ENCODE results near the gene TMEM269. TPM values are rescaled to one million over a fixed set of nuclear protein-coding genes. Genes with fewer than 3 reads are reported as not detected.
"Not testable (repeated sequence)": the region's sequence is repeated elsewhere in the genome, so short reads cannot be mapped to it uniquely, and the experiment has no call there.

TMEM269 gene
- total and polyA plus RNA-seq, 4 experiments from 2014 or later: 0.35 to 0.36 TPM; not detected in 2

DNA sequence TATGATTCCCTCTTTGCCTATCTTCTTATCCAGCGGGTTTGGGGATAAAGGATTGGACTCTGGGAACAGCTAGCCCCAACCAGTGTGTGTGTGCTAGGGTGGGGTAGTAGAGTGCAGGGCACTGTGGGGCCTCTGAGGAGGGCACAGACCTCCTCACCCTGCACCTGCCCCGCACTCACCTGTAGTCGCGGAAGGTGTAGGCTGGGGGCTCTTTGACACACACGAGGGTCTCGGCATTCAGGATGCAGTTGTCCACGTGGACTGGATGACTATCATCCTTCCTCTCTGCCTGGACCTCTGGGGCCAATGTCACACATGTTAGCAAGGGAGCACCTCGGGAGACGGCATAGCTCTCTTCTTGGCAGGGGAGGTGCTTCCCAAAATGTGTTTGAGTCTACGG is 36.8 kb upstream of the TMEM269 start:
- peaks cover 41 to 54% of the 10 kb centered on the region in 2 donors for H3K36me3 Mint-ChIP-seq
- intact Hi-C loops (cut with micrococcal nuclease): loop anchor here (5.0 kb wide), 1 partner anchor 406 kb away; no protein-coding TSS in a partner anchor
- Histone ChIP-seq H3K4me1 (ENCODE audit: insufficient read depth, low read length) (no peaks in the 10 kb centered on the region), H3K27me3 (ENCODE audit: insufficient read depth, low read length) (no peaks in the 10 kb centered on the region), H3K27ac (ENCODE audit: low read depth, low read length) (no peak overlapping the region), H3K9me3 (ENCODE audit: control insufficient read depth in 1 of 2, low read length in 2 of 2) (no peaks in the 10 kb centered on the region), H3K4me3 (ENCODE audit: low read length in 2 of 2) (no peak overlapping the region), H3K36me3 (ENCODE audit: insufficient read depth, low read length) (peaks cover 35% of the 10 kb centered on the region)
- peak overlapping the region in 2 of 7 donors; percentile 31 to 38 for H3K27ac Mint-ChIP-seq
- no peaks in the 10 kb centered on the region for H3K27me3 Mint-ChIP-seq
- H3K4me3 Mint-ChIP-seq: no peak overlapping the region
- POLR2A ChIA-PET (ENCODE audit: partially characterized antibody): no interaction called here
- CTCF ChIA-PET (ENCODE audit: partially characterized antibody): interaction anchor here (1.2 to 3.8 kb wide), 5 partner anchors 11 to 574 kb away, joined by 3 to 34 read pairs (median 7); partner anchors contain the start of genes C1orf50 and P3H1
- DNase-seq: no peak
- H3K9me3 Mint-ChIP-seq: no peaks in the 10 kb centered on the region
- no peaks in the 10 kb centered on the region for H3K4me1 Mint-ChIP-seq

DNA sequence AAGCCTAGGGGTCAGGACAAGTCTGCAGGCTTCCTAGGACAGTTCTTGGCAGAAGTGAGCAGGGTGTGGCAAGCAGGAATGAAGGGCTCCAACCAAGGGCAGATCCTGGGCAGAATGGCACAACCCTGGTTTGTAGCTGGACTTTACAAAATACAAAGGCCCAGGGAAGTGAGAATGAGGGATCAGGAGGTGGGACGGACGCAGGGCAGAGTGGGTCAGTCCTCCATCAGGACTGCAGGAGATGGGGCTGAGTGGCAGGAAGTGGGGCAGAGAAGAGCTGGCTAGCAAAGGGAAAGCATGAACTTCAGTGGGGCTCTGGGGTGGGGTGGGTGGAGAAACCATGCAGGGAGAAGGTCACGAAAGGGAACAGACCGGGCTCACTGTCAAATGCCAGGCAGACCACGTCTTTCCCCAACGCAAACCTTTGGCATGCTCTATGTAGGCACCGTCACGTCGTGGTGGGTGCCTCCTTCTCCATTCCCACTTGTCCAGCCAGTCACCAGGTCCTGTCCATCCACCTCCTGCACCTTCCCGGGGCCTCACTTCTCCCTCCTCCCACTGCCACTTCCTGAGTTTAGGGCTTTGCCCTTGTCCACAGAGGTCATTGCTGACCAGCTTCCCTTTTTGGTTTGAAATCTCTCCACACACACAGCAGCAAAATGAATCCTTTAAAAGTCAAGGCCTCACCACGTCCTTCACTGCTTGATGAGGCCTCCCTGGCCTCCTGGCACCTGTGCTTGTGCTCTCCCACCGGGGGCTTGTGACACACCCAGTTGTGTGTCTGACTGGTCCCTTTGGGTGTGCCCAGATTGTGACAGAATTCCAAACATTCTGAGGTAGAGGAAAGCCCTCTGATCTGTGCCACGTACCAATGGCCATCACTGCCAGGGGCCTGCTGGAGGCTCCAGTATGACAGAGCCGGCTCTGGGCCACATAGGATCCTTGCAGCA is 36.1 kb upstream of the TMEM269 start:
- Mint-ChIP-seq H3K36me3 (peaks cover 45 to 60% of the 10 kb centered on the region in 2 donors), H3K4me1 (no peaks in the 10 kb centered on the region), H3K4me3 (no peak overlapping the region), H3K27ac (peak overlapping the region in 4 of 7 donors; percentile 32 to 50 (median 38)), H3K9me3 (no peaks in the 10 kb centered on the region), H3K27me3 (no peaks in the 10 kb centered on the region)
- Histone ChIP-seq H3K36me3 (ENCODE audit: insufficient read depth, low read length) (peaks cover 39% of the 10 kb centered on the region), H3K27ac (ENCODE audit: low read depth, low read length) (no peak overlapping the region), H3K9me3 (ENCODE audit: control insufficient read depth in 1 of 2, low read length in 2 of 2) (no peaks in the 10 kb centered on the region), H3K27me3 (ENCODE audit: insufficient read depth, low read length) (no peaks in the 10 kb centered on the region), H3K4me3 (ENCODE audit: low read length in 2 of 2) (no peak overlapping the region), H3K4me1 (ENCODE audit: insufficient read depth, low read length) (no peaks in the 10 kb centered on the region)
- DNase-seq: no peak
- POLR2A ChIA-PET (ENCODE audit: partially characterized antibody): no interaction called here
- intact Hi-C loops (cut with micrococcal nuclease): loop anchor here (5.0 kb wide), 1 partner anchor 406 kb away; no protein-coding TSS in a partner anchor
- CTCF ChIA-PET (ENCODE audit: partially characterized antibody): interaction anchor here (1.1 to 3.2 kb wide), 4 partner anchors 10 to 170 kb away, joined by 3 to 15 read pairs (median 7); partner anchors contain the start of genes C1orf50 and P3H1

DNA sequence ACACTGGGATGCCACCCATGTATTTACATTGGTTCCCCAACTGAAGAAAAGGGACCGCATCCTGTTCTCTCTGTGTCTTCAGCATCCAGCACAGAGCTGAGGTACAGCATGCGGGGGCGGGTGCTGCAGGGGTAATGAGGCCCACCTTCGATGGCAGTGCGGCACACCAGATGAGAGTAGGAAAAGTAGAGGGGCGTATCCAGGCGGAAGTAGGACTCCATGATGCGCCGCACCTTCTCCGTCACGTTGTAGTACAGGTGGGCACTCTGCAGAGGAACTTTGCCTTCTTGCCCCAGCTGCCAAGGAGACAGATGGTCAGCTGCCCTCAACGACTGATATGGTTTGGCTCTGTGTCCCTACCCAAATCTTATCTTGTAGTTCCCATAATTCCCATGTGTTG is 34.8 kb upstream of the TMEM269 start:
- H3K4me3 ChIP-seq (ENCODE audit: low read length in 2 of 2): no peak overlapping the region
- H3K36me3 ChIP-seq (ENCODE audit: insufficient read depth, low read length): peaks cover 49% of the 10 kb centered on the region
- intact Hi-C loops (cut with micrococcal nuclease): no loop called here
- H3K27me3 ChIP-seq (ENCODE audit: insufficient read depth, low read length): no peaks in the 10 kb centered on the region
- Mint-ChIP-seq H3K4me3 (no peak overlapping the region), H3K36me3 (peaks cover 56 to 71% of the 10 kb centered on the region in 2 donors), H3K9me3 (no peaks in the 10 kb centered on the region), H3K4me1 (peaks cover 0 to 4% (median 0%) of the 10 kb centered on the region in 4 donors), H3K27me3 (no peaks in the 10 kb centered on the region), H3K27ac (no peak overlapping the region)
- ChIA-PET CTCF (ENCODE audit: partially characterized antibody) (interaction anchor here (1.5 to 1.9 kb wide), 2 partner anchors 9 to 167 kb away, joined by 7 read pairs; no protein-coding TSS in a partner anchor), POLR2A (ENCODE audit: partially characterized antibody) (no interaction called here)
- DNase-seq: no peak
- H3K9me3 ChIP-seq (ENCODE audit: control insufficient read depth in 1 of 2, low read length in 2 of 2): no peaks in the 10 kb centered on the region
- no peaks in the 10 kb centered on the region for H3K4me1 ChIP-seq (ENCODE audit: insufficient read depth, low read length)
- no peak overlapping the region for H3K27ac ChIP-seq (ENCODE audit: low read depth, low read length)

DNA sequence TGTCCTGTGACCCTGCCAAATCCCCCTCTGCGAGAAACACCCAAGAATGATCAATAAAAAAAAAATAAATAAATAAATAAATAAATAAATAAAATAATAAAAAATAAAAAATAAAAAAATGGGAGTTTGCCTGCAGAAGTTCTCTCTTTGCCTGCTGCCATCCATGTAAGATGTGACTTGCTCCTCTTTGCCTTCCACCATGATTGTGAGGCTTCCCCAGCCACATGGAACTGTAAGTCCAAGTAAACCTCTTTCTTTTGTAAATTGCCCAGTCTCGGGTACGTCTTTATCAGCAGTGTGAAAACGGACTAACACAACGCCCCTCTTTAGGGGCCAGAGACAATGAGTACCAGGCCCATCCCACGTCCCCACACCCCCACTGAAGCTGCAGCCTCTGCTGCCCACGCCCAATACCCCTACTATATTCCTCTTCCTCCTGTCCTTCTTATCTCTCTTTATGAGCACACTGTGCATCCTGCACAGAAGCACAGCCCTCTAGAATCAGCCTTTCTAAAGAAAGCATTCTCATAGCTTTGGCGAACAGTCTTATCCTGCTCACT is 33.2 kb upstream of the TMEM269 start:
- peaks cover 61% of the 10 kb centered on the region for H3K36me3 ChIP-seq (ENCODE audit: insufficient read depth, low read length)
- CTCF ChIA-PET (ENCODE audit: partially characterized antibody): interaction anchor here (2.2 kb wide), 1 partner anchor 15 kb away, joined by 11 read pairs; the partner anchor contains the start of genes C1orf50 and P3H1
- H3K4me3 ChIP-seq (ENCODE audit: low read length in 2 of 2); H3K9me3 Mint-ChIP-seq; H3K27ac ChIP-seq (ENCODE audit: low read depth, low read length); H3K4me1 Mint-ChIP-seq; H3K27me3 ChIP-seq (ENCODE audit: insufficient read depth, low read length); H3K4me1 ChIP-seq (ENCODE audit: insufficient read depth, low read length); H3K27me3 Mint-ChIP-seq; POLR2A ChIA-PET (ENCODE audit: partially characterized antibody); intact Hi-C loops (cut with micrococcal nuclease); DNase-seq; H3K9me3 ChIP-seq (ENCODE audit: control insufficient read depth in 1 of 2, low read length in 2 of 2): not testable (repeated sequence)
- Mint-ChIP-seq H3K27ac (peak overlapping the region in 1 of 7 donors; percentile 20), H3K36me3 (peaks cover 71 to 80% of the 10 kb centered on the region in 2 donors), H3K4me3 (peak overlapping the region in 1 of 8 donors; percentile 42)

DNA sequence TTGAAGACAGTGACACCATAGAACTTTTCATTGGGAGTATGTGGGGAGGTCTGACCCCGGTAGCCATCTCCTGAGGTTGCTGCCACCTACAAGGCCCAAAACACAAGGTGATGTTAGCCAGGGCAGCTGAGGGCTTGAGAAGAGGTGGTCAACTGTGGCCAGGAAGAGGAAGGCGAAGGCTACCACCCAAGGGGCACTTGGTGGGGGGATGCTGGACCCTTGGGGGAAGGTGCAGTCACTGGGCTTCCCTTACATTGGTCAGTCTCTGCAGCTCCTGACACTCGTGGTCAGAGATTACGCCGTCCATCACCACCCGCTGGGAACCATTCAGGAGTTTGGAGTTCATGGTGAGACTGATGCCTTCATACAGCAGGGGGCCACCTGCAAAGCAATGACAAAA is 32.5 kb upstream of the TMEM269 start:
- H3K4me1 Mint-ChIP-seq: peaks cover 0 to 10% (median under 1%) of the 10 kb centered on the region in 4 donors
- Histone ChIP-seq H3K27me3 (ENCODE audit: insufficient read depth, low read length) (no peaks in the 10 kb centered on the region), H3K4me3 (ENCODE audit: low read length in 2 of 2) (no peak overlapping the region), H3K4me1 (ENCODE audit: insufficient read depth, low read length) (no peaks in the 10 kb centered on the region), H3K9me3 (ENCODE audit: control insufficient read depth in 1 of 2, low read length in 2 of 2) (no peaks in the 10 kb centered on the region), H3K36me3 (ENCODE audit: insufficient read depth, low read length) (peaks cover 63% of the 10 kb centered on the region), H3K27ac (ENCODE audit: low read depth, low read length) (no peak overlapping the region)
- intact Hi-C loops (cut with micrococcal nuclease): no loop called here
- ChIA-PET POLR2A (ENCODE audit: partially characterized antibody) (no interaction called here), CTCF (ENCODE audit: partially characterized antibody) (interaction anchor here (1.4 to 2.2 kb wide), 3 partner anchors 10 to 186 kb away, joined by 3 to 11 read pairs (median 3); partner anchors contain the start of genes C1orf50 and P3H1)
- no peaks in the 10 kb centered on the region for H3K9me3 Mint-ChIP-seq
- DNase-seq: no peak
- H3K4me3 Mint-ChIP-seq: no peak overlapping the region
- peaks cover 78 to 80% of the 10 kb centered on the region in 2 donors for H3K36me3 Mint-ChIP-seq
- no peaks in the 10 kb centered on the region for H3K27me3 Mint-ChIP-seq
- H3K27ac Mint-ChIP-seq: peak overlapping the region in 3 of 7 donors; percentile 18 to 57 (median 43)

DNA sequence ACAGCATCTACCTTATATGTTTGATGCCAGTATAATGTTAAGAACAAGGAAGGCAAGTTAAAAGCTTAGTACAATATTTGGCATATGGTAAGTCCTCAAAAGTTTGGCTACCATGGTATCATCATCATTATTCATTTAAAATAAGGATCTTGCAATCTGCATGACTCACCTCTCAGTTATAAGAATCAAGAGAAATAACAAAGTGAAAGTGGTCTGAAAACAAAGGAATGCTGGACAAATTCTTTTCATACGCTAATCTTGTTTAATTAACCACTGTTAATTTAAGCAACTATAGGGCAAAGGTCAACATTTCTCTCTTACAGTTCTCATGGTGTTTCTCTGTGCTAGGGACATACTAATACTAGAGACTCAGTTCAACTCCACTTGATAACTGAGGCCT is 31.7 kb upstream of the TMEM269 start:
- H3K4me1 Mint-ChIP-seq: peaks cover 0 to 10% (median under 1%) of the 10 kb centered on the region in 4 donors
- H3K9me3 ChIP-seq (ENCODE audit: control insufficient read depth in 1 of 2, low read length in 2 of 2): no peaks in the 10 kb centered on the region
- H3K27me3 Mint-ChIP-seq: no peaks in the 10 kb centered on the region
- ChIA-PET POLR2A (ENCODE audit: partially characterized antibody) (no interaction called here), CTCF (ENCODE audit: partially characterized antibody) (interaction anchor here (1.4 to 2.2 kb wide), 3 partner anchors 11 to 187 kb away, joined by 3 to 11 read pairs (median 3); partner anchors contain the start of genes C1orf50 and P3H1)
- H3K9me3 Mint-ChIP-seq: no peaks in the 10 kb centered on the region
- peaks cover 84 to 85% of the 10 kb centered on the region in 2 donors for H3K36me3 Mint-ChIP-seq
- DNase-seq: no peak
- no peak overlapping the region for H3K4me3 Mint-ChIP-seq
- H3K36me3 ChIP-seq (ENCODE audit: insufficient read depth, low read length): peaks cover 71% of the 10 kb centered on the region
- peak overlapping the region in 1 of 7 donors; percentile 52 for H3K27ac Mint-ChIP-seq
- H3K27ac ChIP-seq (ENCODE audit: low read depth, low read length): no peak overlapping the region
- intact Hi-C loops (cut with micrococcal nuclease): no loop called here
- no peaks in the 10 kb centered on the region for H3K4me1 ChIP-seq (ENCODE audit: insufficient read depth, low read length)
- no peaks in the 10 kb centered on the region for H3K27me3 ChIP-seq (ENCODE audit: insufficient read depth, low read length)
- H3K4me3 ChIP-seq (ENCODE audit: low read length in 2 of 2): no peak overlapping the region

Measured in CD4-positive, alpha-beta memory T cell (primary cell).